H7 (cell line): Measurements from ENCODE around the gene C16orf87. TPM values are rescaled to one million over a fixed set of nuclear protein-coding genes. Genes with fewer than 3 reads are reported as not detected.
"Not testable (repeated sequence)": the region's sequence is repeated elsewhere in the genome, so short reads cannot be mapped to it uniquely, and the experiment has no call there.

Source experiments
- DNase-seq: peaks from one replicate; pipeline ENCODE4 v3.0.0; 2012
- H3K27me3 ChIP-seq: 2 replicates; pipeline ENCODE4 v1.6.0; 2011; ENCODE audit warnings: mild to moderate bottlenecking, low read length; ENCODE audit not compliant: control insufficient read depth, insufficient read depth
- H3K36me3 ChIP-seq: replicated peaks from 2 replicates; pipeline ENCODE4 v1.5.1; 2011; ENCODE audit warnings: low read length; ENCODE audit not compliant: control insufficient read depth, insufficient read depth
- H3K4me3 ChIP-seq: 2 replicates; pipeline ENCODE4 v1.5.1; 2011; ENCODE audit warnings: low read depth, mild to moderate bottlenecking, control low read depth, low read length, moderate library complexity; ENCODE audit not compliant: insufficient read depth
- total RNA-seq: library from RNA; depleted of rRNA; stranded (reverse); fragments of >200 nt; shearing (Covaris generic); gene quantifications from 2 replicates; pipeline ENCODE4 v1.2.3, GENCODE V29; 2014

The C16orf87 gene
- total RNA-seq, 1 experiment from 2014 or later = 18.8 TPM

DNA sequence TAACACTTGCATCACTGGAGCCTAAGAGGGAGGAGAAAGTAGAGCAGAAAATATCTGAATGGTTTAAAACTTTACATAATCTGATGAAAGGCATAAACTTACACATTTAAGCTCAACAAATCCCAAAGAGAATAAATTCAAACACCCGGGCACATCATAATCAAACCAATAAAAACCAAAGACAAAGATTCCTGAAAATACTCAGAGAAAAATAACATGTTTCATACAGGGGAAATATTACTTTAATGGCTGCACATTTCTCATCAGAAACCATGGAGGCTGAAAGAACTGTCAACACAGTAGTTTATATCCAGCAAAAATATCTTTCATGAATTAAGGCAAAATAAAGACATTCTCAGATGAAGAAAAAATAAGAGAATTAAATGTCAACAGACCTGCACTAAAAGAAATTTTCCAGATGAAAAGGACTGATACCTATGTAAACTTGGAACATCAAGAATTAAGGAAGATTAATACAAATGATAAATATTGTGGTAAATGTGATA is 34.2 kb downstream of the C16orf87 start:
- Histone ChIP-seq H3K27me3 (no peaks in the 10 kb centered on the region), H3K4me3 (no peak overlapping the region), H3K36me3 (no peaks in the 10 kb centered on the region; the same call in 1 of the 2 replicates)
- no peak for DNase-seq

DNA sequence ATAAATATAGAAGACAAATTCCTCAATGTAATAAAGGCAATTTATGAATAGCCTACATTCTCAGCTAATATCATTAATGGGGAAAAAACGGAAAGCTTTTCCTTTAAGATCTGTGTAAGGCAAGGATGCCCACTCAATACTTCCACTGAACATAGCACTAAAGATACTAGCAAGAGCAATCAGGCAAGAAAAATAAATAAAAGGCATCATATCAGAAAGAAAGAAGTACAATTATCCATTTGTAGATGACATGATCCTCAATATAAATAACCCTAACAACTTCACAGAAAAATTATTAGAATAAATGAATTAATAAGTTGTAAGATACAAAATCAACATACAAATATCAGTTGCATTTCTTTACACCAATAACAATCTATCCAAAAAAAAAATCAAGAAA is 37.1 kb downstream of the C16orf87 start:
- no peak for DNase-seq
- Histone ChIP-seq H3K4me3 (no peak overlapping the region), H3K36me3 (no peaks in the 10 kb centered on the region; the same call in 1 of the 2 replicates), H3K27me3 (no peaks in the 10 kb centered on the region)

GRCh38 chr16:46790599-46791270 is 40.2 kb downstream of the C16orf87 start:
- H3K4me3 ChIP-seq = peak overlapping the region; percentile 74

DNA sequence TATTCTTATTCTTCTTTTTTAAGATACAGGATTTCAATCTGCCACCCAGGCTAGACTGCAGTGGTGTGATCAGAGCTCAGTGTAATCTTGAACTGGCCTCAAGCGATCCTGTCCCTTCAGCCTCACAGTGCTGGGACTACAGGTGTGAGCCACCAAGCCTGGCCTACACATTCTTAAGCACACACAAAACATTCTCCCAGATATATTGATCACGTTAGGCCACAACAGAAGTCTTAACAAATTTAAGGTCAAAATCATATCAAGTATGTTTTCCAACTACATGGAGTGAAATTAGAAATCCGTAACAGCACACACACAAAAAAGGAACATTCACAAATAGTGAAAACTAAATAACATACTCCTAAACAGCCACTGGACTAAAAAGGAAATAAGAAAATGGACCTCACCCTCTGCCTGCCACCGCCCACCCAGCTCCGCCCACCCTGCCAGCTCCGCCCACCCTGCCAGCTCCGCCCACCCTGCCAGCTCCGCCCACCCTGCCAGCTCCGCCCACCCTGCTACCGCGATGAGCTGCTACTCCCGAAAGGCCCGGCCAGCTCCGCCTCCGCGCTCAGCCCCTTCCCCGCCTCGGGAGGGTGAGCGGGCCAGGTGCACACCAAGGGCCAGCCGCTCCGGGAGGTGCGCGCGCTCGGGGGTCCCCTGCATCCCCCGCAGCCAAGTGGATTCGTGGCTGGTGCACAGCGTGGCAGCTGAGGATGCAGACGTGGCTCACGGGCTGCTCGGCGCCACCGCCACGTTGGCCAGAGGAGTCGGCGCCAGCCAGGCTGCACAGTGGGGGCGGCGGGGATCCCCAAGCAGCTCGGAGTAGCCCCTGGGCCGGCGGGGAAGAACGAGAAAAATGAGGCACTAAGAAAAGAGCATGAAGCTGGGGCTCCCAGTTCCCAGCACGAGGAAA is 41.2 kb downstream of the C16orf87 start:
- Histone ChIP-seq H3K36me3 (no peaks in the 10 kb centered on the region), H3K4me3 (peak overlapping the region; percentile 74), H3K27me3 (no peaks in the 10 kb centered on the region)
- DNase-seq = peak; percentile 94

More at GRCh38 chr16:46790599-46791270, 40.2 kb downstream of the C16orf87 start:
- Histone ChIP-seq H3K36me3 (no peaks in the 10 kb centered on the region), H3K27me3 (no peaks in the 10 kb centered on the region)
- DNase-seq = peak; percentile 18

DNA sequence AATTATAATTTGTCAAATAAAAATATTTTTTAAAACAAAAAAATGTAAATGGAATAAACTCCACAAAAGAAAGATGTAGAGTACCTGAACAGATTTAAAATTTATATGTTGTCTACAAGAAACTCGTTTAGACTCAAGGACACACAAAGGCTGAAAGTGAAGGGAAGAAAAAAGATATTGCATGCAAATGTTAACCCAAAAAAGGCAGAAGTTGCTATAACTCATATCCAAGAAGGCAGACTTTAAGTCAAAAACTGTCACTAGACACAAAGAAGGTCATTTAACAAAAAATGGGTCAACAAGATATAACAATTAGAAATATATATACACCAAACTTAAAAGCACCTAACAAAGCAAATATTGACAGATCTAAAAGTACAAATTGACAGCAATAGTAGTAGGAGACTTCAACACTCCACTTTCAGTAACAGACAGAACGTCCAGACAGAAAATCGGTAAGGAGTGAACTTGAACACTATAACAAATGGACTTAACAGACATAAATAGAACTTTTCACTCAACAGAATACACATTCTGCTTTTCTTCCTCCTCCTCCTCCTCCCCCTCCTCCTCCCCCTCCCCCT is 42.0 kb downstream of the C16orf87 start:
- H3K36me3 ChIP-seq = no peaks in the 10 kb centered on the region
- no peak overlapping the region for H3K4me3 ChIP-seq
- H3K27me3 ChIP-seq = no peaks in the 10 kb centered on the region
- no peak for DNase-seq

DNA sequence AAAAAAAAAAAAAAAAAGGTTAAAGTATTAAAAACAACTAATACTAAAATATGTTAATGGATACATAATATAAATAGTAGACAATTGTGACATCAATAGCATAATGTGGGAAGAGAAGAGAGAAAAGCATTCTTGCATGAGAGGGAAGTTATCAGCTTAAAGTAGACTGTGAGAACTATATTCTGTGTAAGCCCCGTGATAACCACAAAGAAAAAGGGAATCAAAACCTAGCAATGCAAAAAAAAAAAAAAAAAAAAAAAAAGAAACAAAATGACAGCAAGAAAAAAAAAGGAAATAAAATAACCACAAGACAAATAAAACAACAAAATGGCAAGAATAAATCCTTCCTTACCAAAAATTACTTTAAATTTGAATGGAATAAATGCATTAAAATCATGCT is 43.1 kb downstream of the C16orf87 start:
- Histone ChIP-seq H3K36me3 (no peaks in the 10 kb centered on the region), H3K27me3 (no peaks in the 10 kb centered on the region), H3K4me3 (no peak overlapping the region)
- DNase-seq = no peak

DNA sequence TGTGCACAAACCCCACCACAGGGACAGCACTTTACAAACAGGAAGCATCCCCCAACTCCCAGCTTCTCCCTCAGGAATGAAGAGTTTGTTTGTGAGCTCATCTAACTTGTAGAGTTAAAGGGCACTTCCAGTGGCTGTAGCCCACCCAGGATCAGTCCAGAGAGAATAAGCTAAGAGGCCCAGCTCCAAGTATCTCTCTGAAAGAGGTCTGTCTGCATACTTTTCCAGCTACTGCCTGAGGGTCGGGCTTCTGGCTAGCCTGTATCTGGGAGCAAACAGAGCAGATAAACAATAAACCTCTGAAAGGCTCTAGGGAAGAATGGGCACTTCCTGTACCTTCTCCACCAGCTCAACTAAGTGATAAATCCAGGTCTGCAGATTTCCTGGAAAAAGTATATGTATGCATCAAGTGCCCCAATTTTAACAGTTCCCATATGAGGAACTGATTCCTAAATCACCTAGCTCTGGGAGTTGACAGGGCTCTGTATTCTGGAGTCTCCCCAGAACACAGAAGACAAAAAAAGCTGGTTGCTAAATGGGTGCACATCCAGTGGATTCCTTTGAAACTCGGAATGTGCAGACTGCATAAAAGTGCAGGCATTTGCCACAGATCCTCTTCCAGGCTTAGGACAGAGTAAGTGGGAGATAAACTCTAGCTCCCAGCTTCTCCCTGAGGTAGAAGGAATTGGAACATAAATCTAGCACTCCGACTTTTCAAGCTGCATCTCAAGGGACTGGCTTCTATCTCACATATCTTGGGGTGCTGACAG is 45.7 kb downstream of the C16orf87 start:
- Histone ChIP-seq H3K4me3 (no peak overlapping the region), H3K36me3 (no peaks in the 10 kb centered on the region), H3K27me3 (no peaks in the 10 kb centered on the region)
- DNase-seq = no peak

- not testable (repeated sequence) for H3K36me3 ChIP-seq, H3K27me3 ChIP-seq, DNase-seq, H3K4me3 ChIP-seq
These were observed 46.4 kb downstream of the C16orf87 start for GRCh38 chr16:46784569-46784968.

DNA sequence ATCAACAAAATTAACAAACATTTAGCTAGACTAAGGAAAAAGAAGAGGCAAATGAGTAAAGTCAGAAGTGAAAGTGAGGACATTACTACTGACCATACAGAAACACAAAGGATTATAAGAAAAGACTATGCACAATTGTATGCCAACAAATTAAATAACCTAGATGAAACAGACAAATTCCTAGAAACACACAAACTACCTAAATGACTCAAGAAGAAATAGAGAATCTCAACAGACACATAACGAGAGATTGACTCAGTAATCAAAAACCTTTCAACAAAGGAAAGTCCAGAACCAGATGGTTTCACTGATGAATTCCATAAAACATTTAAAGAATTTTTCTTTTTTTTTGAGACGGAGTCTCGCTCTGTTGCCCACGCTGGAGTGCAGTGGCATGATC is 47.2 kb downstream of the C16orf87 start:
- Histone ChIP-seq H3K4me3 (no peak overlapping the region), H3K36me3 (no peaks in the 10 kb centered on the region), H3K27me3 (no peaks in the 10 kb centered on the region)
- no peak for DNase-seq

GRCh38 chr16:46782320-46782719 is 48.7 kb downstream of the C16orf87 start:
- H3K36me3 ChIP-seq = no peaks in the 10 kb centered on the region
- no peak for DNase-seq
- H3K27me3 ChIP-seq = no peaks in the 10 kb centered on the region
- no peak overlapping the region for H3K4me3 ChIP-seq

DNA sequence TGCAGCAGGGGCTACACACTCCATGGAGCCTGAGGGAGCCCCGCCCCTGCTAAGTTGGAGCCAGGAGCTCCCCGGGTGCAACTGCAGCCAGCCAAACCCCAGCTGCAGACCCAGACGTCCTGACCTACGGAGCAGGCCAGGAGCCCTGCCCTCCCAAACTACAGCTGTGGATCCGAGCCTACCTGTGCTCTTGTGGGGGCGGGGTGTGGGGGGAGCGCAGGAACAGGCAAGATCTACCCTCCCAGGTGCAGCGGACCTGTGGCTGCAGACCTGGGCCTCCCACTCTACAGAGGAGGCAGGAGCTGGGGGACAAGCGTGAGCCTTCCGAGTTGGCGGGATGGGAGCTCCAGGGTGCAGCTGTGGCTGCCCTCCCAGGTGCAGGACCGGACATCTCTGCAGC is 53.2 kb downstream of the C16orf87 start:
- DNase-seq = no peak
- no peak overlapping the region for H3K4me3 ChIP-seq
- H3K36me3 ChIP-seq = no peaks in the 10 kb centered on the region
- no peaks in the 10 kb centered on the region for H3K27me3 ChIP-seq

GRCh38 chr16:46775214-46775613 is 55.8 kb downstream of the C16orf87 start:
- DNase-seq = no peak
- H3K36me3 ChIP-seq = no peaks in the 10 kb centered on the region
- no peaks in the 10 kb centered on the region for H3K27me3 ChIP-seq
- H3K4me3 ChIP-seq = no peak overlapping the region

DNA sequence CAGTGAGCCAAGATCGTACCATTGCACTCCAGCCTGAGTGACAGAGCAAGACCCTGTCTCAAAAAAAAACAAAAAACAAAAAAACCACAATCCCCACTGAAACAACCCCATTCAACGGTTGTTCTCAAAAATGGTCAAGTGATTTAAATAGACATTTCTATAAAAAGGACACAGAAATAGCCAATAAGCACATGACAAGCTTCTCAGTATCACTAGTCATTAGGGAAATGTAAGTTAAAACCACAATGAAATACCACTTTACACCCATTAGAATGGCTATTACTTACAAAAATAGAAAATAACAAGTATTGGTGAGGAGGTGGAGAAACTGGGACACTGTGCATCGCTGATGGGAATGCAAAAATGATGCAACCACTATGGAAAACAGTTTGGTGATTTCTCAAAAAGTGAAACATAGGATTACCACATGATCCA is 56.2 kb downstream of the C16orf87 start:
- Histone ChIP-seq H3K4me3 (no peak overlapping the region), H3K27me3 (no peaks in the 10 kb centered on the region), H3K36me3 (no peaks in the 10 kb centered on the region)
- DNase-seq = no peak

GRCh38 chr16:46772463-46772862 is 58.5 kb downstream of the C16orf87 start:
- H3K27me3 ChIP-seq = no peaks in the 10 kb centered on the region
- DNase-seq = no peak
- H3K36me3 ChIP-seq = no peaks in the 10 kb centered on the region
- H3K4me3 ChIP-seq = no peak overlapping the region
